Stimulated activated CD4-positive, alpha-beta T cell treated with anti-CD3 and anti-CD28 coated beads, TNF-alpha, amount 100 ng/mL, for 4 hours (primary cell): ENCODE data around the gene ST3GAL4.
"Not testable (repeated sequence)": the region's sequence is repeated elsewhere in the genome, so short reads cannot be mapped to it uniquely, and the experiment has no call there.

ENCODE experiments used
- DNase-seq, 3 experiments: peaks; one replicate each; pipeline ENCODE4 v3.0.0-alpha.2; 2020; ENCODE audit warnings: low read depth in 3 of 3

Gene ST3GAL4

GRCh38 chr11:126355324-126355925, at the start of gene ST3GAL4:
Gene ST3GAL4 (plus strand): TSS chr11:126355686. CDS start chr11:126406156, 50,470 bp downstream.
- peak; percentile 45 to 67 (median 53) for DNase-seq

GRCh38 chr11:126305699-126306098, 49.8 kb upstream of the ST3GAL4 start:
- DNase-seq: no peak

GRCh38 chr11:126307706-126308105, 47.8 kb upstream of the ST3GAL4 start:
- DNase-seq: no peak

GRCh38 chr11:126308271-126308671, 47.2 kb upstream of the ST3GAL4 start:
- DNase-seq: no peak

- DNase-seq: not testable (repeated sequence)
Measured at GRCh38 chr11:126308771-126309170, 46.7 kb upstream of the ST3GAL4 start.

GRCh38 chr11:126310200-126310991, 45.1 kb upstream of the ST3GAL4 start:
- peak in 1 of 3 experiments; percentile 16 for DNase-seq

- DNase-seq: no peak
Measured at GRCh38 chr11:126310992-126311310, 44.5 kb upstream of the ST3GAL4 start.

GRCh38 chr11:126311401-126312291, 43.8 kb upstream of the ST3GAL4 start:
- no peak for DNase-seq

GRCh38 chr11:126312961-126313360, 42.5 kb upstream of the ST3GAL4 start:
- DNase-seq: no peak

- no peak for DNase-seq
Measured at GRCh38 chr11:126313826-126314225, 41.7 kb upstream of the ST3GAL4 start.

GRCh38 chr11:126317432-126317755, 38.1 kb upstream of the ST3GAL4 start:
- no peak for DNase-seq

- DNase-seq: no peak
Measured at GRCh38 chr11:126317756-126318573, 37.5 kb upstream of the ST3GAL4 start.

- no peak for DNase-seq
Measured at GRCh38 chr11:126318574-126319373, 36.7 kb upstream of the ST3GAL4 start.

- no peak for DNase-seq
Measured at GRCh38 chr11:126319374-126319740, 36.1 kb upstream of the ST3GAL4 start.

- DNase-seq: no peak
Measured at GRCh38 chr11:126322996-126323395, 32.5 kb upstream of the ST3GAL4 start.

- DNase-seq: no peak
Measured at GRCh38 chr11:126327281-126328000, 28.0 kb upstream of the ST3GAL4 start.

GRCh38 chr11:126328001-126328390, 27.5 kb upstream of the ST3GAL4 start:
- no peak for DNase-seq

GRCh38 chr11:126328444-126328843, 27.0 kb upstream of the ST3GAL4 start:
- no peak for DNase-seq

GRCh38 chr11:126328938-126329643, 26.4 kb upstream of the ST3GAL4 start:
- DNase-seq: no peak
